Measurements from ENCODE around the gene UPB1.
"Not testable (repeated sequence)": the region's sequence is repeated elsewhere in the genome, so short reads cannot be mapped to it uniquely, and the experiment has no call there.

UPB1 gene

DNA sequence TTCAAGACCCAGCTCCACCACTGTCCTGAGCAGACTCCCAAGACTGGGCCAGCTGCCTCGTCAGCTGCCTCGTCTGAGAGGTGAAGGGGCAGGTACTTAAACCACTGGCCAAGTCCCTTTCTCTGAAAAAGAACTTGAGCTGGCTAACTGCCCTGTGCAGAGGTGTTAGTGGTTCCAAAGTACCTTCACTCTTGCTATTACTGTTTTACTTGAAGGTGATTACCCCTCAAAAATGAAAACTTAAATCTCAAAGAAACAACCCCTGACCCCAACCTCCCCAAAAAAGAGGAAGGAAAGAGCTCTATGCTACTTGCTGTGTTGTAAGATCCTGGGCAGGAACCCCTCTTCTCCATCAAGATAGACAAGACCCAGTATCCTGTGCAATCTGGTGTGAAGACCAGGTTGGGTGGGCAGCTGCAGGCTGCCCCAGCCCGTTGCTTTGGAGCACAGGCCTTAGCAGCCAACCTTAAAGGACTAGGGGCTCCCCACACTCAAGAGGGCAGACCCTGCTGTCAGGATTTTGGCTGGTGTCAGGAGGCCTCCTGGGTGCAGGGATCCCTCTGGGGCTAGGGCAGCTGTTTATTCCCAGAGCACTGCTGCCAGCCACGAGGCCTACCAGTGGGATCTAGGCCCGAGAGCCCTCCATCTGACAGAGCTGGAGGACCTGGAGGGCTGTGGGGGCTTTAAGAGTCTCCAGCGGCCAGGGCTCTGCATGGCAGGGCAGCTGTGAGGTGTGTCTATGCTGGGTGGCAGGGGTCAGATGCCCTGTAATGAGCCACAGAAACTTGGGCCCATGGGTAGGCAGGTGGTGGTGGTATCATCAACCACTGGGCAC, 46.8 kb downstream of the UPB1 start:
- no peak for DNase-seq

DNA sequence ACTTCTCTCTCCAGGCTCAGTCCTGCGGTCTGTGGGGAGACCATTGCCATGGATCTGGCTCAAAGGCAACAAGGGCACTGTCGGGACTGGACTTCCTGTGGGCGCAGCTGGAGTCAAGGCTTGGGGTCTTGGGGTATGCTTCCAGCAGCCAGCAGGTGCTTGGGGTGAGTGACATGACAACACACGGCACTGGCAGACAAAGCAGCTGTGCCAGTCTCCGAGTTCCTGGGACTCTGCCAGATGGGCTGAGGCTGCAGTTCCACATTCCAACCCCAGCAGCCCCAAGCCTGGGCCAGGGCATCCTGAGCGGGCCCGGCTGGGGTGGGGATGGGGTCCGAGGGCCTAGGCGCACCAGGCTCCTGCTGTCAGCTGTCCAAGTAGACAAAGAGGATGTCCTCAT, 47.5 kb downstream of the UPB1 start:
- DNase-seq, result no peak

DNA sequence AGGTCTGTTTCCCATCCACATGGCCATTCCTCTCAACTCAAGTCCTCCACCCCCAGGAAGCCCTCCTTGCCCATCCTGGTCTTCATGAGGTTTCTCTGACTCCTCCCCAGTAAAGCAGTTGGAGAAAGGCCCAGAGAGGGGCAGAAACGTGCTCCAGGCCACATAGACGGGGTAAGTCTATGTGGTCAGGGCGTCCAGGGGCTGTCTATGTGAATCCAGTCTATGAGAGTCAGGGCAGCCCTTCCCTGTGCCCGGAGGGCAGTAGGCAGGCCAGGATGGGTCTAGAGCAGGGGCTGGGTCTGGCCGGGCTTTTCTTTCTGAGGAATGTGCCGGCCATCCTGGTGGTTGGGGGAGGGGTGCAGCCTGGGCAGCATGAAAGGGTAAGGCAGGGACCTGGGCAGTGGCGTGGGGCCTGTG, 48.1 kb downstream of the UPB1 start:
- no peak for DNase-seq

DNA sequence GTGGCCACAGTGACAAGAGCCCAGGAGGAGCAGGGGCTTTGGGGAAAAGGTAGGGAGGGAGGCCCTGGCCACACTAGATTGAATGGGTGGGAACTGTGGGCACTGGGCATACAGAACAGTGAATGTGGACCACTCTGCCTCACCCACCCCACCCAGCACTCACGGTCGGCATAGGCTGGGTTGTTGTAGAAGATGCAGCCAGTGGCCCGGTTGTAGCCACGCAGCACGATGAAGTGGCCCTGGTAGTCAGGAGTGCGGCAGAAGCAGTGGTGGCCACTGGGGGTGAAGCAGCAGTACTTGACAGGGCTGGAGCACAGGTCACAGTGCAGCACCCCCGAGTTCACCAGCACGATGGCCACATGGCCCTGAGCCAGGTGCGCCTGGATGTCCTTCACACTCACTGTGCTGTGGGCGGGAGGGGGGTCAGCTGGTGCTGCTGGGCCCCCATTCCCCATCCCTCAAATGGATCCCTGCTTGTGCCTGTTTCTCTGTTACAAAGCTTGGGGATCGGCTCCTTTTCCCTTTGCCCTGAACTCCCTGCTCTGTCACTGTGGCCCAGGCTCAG, 48.6 kb downstream of the UPB1 start:
- DNase-seq, result no peak

DNA sequence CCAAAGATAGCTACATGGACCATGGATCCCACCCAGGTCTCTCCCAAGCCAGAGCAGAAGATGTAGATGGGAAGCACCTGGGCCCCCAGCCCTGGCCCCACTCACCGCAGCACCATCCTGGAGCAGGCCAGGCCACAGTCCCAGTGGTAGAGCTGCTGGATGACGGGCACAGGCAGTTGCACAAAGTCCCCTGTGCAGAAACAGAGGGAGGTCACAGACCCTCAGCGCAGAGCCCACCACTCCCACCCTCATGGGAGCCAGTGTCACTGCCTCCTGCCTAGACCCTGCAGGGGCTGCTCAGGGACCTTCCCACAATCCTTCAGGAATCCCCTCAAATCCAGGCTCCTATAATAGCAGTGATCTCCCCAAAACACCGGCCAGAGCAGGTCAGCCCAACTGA, 53.7 kb downstream of the UPB1 start:
- no peak for DNase-seq

DNA sequence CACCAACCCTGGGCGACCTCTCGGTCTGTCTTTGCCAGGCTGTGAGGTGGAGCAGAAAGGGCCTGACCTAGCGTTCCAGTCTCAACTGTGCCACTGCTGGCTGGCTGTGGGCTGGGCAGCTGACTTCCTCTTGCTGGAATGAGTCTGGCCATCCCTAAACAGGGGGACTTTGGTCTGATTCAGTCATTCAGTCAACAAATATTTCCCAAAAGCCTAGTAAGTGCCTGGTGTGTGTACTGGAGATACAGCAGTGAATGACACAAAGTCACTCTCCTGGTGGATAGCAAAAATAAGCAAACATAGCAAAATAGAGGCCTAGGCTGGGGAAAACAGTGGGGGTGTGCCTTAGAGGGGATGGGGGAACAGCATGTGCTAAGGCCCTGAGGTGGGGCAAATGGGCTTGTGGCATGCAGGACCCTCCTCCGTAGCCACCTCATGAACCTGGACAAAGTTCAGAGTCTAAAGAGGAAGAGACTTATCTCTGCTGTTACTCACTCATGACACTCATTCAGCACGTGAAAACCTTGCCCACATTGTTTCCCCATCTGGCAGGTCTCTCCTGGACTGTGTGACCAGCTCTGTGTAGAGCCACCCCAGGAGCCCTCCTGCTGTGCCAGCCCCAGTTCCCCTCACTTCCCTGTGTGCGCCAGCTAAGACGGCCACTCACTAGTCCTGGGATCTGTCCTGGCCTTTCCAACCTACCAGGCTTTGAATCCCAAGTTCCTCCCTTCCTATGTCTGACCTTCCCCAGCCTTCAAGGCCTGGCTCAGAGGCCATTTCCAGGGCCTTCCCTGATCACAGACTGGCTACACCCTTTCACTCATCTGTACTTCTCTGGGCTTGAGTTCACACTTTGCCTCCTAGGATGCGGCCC, 55.1 kb downstream of the UPB1 start:
- DNase-seq, result no peak

DNA sequence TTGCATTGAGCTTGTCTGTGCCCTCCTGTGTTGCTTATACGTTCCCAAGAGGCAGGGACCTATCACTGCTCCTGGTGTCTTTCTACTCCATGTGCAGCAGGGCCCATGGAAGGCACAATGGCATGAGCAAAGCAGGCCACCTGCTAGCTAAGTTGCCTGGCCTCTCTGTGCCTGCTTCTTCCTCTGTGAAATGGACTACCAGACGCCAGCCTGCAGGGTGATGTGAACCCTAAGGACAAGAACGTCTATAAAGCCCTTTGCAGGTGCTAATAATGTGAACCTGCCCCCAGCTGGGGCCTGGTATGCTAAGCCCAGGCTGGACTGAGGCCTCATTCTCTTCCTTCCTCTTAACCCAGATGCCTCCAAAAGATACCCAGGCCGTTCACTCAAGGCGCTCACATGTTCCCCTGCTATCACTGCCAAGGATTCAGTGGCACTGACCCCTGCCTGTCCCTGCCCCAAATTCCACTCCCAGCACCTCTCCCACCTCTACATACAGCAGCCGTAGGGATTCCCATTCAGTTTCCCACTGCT, 55.8 kb downstream of the UPB1 start:
- DNase-seq, result no peak

DNA sequence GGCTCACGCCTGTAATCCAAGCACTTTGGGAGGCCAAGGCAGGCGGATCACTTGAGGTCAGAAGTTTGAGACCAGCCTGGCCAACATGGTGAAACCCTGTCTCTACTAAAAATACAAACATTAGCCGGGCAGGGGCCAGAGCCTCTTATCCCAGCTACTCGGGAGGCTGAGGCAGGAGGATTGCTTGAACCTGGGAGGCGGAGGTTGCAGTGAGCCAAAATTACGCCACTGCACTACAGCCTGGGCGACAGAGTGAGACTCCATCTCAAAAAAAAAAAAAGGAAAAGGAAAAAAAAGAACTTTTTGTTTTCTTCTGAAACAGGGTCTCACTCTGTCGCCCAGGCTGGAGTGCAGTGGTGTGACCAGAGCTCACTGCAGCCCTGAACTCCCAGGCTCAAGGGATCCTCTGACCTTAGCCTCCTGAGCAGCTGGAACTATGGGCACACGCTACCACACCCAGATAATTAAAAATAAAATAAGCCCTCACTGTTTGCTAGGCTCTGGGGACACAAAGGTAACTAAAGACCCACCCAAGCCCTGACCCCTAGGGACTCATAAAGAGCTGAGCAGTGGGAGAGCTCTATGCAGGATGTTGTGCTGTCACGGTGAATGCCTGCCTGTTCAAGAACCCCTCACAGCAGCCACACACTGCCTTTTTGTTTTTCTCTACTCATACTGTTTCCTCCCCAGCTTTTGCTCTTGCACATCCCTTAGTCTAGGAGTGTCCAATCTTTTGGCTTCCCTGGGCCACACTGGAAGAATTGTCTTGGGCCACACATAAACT, 57.6 kb downstream of the UPB1 start:
- DNase-seq, result not testable (repeated sequence)

DNA sequence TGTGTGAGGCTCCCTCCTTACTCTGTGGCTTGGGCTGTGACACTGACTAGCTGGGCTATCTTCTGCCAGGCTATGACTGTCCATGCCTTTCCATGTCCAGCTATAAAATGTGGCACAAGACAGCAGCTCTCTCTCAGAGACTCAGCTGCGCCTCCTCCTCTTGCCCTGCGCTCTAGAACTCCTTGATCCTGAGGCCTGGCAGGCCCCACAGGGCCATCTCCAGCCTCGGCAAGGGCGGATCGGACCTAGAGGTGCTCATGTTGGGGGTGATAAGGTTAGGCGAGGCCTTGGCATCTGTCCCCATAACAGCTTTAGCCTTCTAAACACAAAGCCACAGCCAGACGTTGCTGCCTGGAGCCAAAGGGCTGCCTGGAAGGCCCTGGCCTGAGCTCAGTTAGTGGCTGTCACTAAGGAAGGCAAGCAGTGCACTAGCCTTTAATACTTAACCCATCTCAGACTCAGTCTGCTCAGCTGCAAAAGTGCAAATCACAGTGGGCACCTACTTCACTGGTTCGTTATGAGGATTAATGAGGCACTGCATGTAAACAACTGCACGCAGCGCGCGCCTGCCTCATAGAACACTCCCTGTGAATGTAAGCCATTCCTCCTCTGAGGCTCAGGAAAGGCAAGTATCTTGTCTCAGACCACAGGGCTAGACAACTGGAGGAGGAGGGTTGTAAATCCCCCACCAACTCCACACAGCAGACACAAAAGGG, 58.6 kb downstream of the UPB1 start:
- DNase-seq, result no peak

DNA sequence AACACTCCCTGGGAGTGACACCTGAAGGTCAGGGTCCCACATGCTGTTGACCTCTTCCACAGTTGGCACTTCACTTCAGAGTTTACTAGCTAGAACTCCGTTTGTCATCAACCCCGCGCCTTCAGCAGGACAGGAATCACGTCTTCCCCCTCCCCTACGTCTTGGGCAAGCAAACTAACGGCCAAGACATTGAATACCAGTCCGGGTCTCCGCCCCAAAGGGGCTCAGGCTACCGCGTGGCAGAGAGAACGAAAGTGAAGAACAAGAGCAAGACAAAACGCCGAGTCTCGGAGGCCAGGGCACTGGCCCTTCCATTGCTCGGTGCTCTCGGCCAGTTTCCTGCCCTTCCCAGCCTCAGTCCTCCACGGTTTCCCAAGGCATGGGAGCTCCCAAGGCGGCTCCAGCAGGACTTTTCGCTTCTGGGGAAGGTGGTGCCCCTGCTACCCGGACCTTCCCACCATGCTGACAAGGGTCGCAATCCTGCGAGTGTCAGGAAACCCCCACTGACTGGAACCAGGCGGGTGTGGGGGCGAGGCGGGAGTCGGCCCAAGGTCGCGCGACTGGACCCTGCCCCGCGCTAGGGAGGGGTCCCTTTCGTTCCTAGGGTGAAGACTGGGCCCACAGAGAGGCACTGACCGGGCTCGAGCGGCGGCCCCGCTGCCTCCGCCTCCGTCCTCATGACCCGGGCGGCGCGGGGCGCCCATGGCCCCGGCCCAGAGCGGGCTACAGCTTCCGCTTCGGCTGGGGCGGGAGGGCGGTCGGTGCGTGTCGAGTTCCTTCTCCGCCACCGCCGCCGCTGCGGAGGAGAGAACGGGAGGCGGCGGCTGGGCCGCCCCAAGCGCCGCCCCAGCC, 59.4 kb downstream of the UPB1 start, which contains the start of gene GUCD1:
Gene GUCD1, minus strand, starts transcription at position 826 of the 852 bp plus-strand sequence. Its CDS starts 147 bp downstream, at position 679.
- DNase-seq, result no peak

DNA sequence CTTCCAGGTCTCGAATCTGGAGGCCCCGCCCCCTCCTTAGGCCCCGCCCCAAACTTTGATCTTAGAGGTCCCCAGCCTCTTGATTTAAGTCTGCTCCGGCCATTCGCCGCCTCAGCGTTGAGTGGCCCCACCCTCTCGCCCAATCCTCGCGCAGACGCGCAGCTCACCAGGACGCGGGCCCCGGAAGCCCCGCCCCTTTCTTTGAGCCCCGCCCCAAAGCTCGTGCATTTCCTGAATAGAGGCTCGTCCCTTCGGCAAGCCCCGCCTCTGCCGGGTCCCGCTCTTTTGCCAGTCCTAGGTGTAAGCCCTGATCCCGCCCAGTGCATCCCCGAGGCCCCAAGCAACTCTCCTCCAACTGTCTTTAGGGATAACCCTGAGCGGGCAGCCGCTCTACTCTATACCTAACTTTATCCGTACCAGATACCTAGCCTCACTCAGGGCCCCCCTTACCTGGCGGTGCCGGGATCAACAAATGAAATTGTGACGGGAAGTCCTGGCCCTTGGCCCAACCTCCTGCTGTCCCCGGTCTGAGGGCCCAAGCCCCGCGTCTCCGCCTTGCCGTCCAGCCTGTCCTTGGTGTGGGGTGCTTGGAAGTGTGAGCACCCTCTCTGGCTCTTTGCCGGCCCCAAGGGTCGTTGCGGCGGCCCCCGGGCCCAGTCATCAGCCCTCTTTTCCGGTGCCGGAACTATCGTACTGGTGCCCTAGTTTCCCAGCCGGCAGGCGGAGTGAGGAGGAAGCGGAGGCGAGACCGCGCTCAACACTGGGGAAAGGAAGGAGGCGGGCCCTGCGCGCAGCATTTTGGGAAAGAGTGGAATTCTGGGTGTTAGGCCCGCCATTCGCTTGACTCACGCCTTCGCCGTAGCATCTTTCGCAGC, 60.3 kb downstream of the UPB1 start, which contains the start of gene SNRPD3:
Gene SNRPD3, plus strand, starts transcription at position 835 of the 875 bp plus-strand sequence. CDS start 1,676 bp downstream, outside the sequence.
- peak; percentile 92 for DNase-seq

DNA sequence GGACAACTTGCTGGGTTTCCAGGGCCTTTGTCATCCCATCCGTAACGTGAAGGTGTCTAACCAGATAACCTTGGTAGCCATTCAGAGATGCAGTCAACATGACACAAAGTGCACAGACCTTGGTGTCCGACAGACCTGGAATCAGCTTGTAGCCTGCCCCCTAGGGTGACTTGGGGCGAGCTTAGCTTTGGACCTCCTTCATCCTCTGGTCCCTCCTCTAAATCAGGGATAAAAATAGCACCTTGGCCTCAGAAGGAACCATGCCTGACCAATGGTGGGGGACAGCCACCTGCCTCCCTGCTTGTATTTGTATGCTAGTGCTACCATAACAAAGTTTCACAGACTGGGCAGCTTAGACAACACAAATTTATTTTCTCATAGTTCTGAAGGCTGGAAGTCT, 64.3 kb downstream of the UPB1 start:
- no peak for DNase-seq

DNA sequence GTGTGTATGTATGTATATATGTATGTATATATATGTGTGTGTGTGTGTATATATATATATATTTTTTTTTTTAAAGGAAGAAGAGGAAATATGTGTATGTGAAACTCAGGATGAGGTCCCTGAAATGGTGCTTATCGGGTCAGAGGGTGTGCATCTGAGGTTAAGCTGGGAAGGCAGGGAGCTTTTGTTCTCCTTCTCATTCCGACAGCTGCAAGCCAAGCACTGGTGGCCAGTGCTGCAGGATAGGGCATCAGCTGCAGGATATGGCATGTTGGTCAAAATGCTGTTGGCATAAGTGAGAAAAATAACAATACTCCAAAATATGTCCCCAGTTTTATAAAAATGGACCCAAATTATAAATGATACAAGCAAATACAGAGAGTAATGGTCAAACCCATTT, 68.1 kb downstream of the UPB1 start:
- no peak for DNase-seq

DNA sequence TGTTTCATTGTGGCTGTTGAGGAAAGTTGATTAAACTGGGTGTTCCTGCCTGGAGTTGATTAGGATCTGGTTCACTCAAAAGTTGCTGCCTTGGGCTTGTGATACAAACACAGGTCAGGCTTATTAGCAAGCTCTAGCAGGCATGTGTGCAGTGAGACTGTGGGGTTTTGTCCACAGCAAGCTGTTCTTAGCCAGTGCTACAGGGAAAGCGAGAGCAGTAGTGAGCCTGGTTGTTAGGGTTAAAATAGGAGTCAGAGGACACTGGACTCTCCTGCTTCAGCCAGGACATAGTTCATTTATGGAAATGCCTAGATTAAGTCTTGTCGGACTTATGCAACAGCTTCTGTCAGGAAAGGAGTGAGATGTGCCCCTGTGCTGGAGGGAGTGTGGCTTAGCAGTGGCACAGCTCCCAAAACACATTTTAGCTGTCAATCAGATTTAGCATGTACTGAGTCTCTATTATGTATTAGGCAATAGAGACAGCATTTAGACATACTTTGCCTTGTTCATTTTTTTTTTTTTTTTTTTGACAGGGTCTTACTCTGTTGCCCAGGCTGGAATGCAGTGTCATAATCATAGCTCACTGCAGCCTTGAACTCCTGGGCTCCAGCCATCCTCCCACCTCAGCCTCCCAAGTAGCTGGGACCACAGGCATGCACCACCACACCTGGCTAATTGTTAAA, 69.4 kb downstream of the UPB1 start:
- DNase-seq, result no peak

DNA sequence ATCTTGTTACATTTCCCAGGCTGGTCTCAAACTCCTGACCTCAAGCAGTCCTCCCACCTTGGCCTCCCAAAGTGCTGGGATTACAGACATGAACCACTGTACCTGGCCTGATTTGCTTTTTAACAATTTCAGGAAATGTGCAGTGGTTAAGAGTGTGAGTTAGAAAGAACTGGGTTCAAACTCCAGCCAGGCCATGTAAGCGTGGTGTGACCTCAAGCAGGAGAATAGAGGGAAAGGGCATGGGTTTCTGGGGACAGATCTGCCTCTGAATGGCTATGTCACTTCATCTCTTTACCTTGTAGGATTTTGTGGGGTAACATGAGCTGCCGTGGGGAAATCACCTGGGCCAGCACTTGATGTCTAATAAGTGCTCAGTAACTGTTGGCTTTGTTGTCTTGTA, 69.9 kb downstream of the UPB1 start:
- no peak for DNase-seq

DNA sequence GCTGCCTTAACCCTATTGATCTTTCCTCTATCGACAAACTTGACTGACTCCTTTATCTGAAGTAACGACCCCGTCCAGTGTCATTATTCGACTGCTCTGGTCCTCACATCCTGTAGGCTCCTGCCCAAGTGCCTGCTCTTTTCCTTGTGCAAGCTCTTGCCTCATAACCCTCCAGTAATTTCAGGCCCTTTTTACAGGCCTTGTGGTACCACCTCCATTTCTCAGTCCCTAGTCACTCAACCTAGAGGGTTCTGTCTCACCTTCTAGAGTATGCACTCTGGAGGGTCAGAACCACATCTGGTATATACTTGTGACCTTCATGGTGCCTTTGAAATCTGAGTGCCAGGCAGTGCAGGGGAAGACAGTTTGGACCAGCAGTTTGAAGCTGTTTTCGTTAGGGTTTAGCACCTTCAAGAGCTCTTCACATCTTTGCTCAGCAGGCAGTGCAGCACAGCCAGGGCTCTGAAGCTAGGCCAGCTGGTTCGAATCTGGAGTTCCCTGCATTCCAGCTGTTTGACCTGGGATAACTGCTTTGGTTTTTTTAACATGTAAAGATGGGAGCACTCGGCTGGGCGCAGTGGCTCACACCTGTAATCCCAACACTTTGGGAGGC, 71.9 kb downstream of the UPB1 start:
- DNase-seq, result no peak

DNA sequence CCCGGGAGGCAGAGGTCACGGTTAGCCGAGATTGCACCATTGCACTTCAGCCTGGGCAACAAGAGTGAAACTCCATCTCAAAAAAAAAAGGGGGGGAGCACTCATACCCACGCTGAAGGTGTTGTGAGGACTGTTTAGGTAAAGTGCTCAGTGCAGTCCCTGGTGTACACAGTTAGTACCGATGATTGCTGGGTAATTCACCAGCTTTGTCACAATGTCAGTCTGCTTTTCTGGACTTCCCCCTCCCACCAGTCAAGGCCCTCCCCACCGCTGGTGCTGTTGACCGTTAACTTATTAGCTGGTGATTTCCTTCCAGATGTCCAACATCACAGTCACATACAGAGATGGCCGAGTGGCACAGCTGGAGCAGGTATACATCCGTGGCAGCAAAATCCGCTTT, 72.5 kb downstream of the UPB1 start:
- DNase-seq, result no peak

DNA sequence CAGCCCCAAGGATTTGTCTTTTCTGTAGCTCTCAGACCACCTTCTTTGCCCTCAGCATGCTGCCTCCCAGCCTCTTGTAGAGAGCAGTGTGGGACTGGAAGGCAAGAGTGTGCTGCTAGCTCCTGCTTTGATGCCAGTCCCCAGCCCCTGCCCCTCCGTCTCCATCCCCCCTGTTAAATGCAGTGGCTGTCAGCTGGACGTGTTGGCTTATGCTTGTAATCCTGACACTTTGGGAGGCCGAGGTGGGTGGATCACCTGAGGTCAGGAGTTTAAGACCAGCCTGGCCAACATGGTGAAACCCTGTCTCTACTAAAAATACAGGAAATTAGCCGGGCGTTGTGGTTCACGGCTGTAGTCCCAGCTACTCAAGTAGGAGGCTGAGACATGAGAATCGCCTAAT, 76.1 kb downstream of the UPB1 start:
- no peak for DNase-seq

DNA sequence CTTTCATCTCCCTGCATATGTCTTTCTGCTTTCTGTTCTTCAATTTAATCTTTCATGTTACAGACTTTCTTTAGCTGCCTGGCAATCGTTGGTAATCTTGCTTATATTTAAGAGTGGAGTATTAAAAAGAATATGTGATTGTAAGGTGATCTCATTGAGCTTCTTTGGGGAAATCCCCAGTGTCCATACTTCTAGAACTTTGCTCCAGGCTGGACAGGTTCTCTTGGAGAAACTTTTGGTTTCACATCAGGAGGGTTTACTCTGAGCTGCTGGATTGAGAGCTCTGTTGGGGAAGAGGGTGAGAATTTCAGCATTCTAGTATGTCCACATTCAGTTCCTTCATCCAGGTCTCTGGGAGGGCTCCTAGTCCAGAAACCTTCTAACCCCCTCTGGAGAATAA, 81.6 kb downstream of the UPB1 start:
- DNase-seq, result no peak

Data from NCI-H2107 (cell line).